GM23248 (cell line): ENCODE measurements around the gene ZBTB20.

Source experiments
- EZH2 ChIP-seq: fragments of 200-600 bp; sonication (generic); IDR thresholded peaks from 2 replicates; pipeline ENCODE4 v1.6.1; 2018; ENCODE audit warnings: antibody characterized with exemption, mild to moderate bottlenecking; ENCODE audit not compliant: insufficient read depth, poor library complexity, severe bottlenecking
- EZH2phosphoT487 ChIP-seq: fragments of 200-600 bp; sonication (generic); IDR thresholded peaks from 2 replicates; pipeline ENCODE4 v1.6.1; 2018; ENCODE audit warnings: antibody characterized with exemption, moderate library complexity, mild to moderate bottlenecking, low read depth; ENCODE audit not compliant: insufficient read depth

GRCh38 chr3:114664006-114664405 lies 483.1 kb downstream of the ZBTB20 start:
- TF ChIP-seq EZH2 (no peak), EZH2phosphoT487 (no peak)
